HEK293 (cell line): ENCODE measurements around the gene SORL1.

Source experiments
- CTCF ChIA-PET: fragments of 350-600 bp; formaldehyde crosslinking; extraction: SDS; loops from one replicate; lab custom pipeline; 2021; ENCODE audit warnings: antibody characterized with exemption; lab: Yijun Ruan, JAX
- POLR2A ChIA-PET: fragments of 300-600 bp; formaldehyde crosslinking; extraction: SDS; loops from one replicate; lab custom pipeline; 2020; ENCODE audit warnings: antibody characterized with exemption, inconsistent platforms; lab: Yijun Ruan, JAX
- H3K27ac ChIP-seq: fragments of 200-500 bp; sonication (Bioruptor generic); 2 replicates; pipeline ENCODE4 v1.5.1; 2014; ENCODE audit warnings: low read depth, low read length, control low read depth, inconsistent platforms; ENCODE audit errors: extremely low read depth
- H3K36me3 ChIP-seq, 2 experiments: fragments of 200-500 bp in 1 of 2; sonication (Bioruptor generic) in 1 of 2; 1 replicate in 1 of 2; 2 replicates in 1 of 2; pipeline ENCODE4 v1.5.1; 2014 to 2017; ENCODE audit warnings: inconsistent platforms in 2 of 2, low read length in 2 of 2; ENCODE audit not compliant: control insufficient read depth in 2 of 2, insufficient read depth in 1 of 2
- H3K4me1 ChIP-seq: fragments of 200-500 bp; sonication (Bioruptor generic); 2 replicates; pipeline ENCODE4 v1.5.1; 2014; ENCODE audit warnings: mild to moderate bottlenecking, low read length, inconsistent platforms; ENCODE audit not compliant: control insufficient read depth, insufficient read depth
- H3K4me3 ChIP-seq: 2 replicates; pipeline ENCODE4 v1.5.1; 2011; ENCODE audit warnings: low read depth, mild to moderate bottlenecking, control low read depth, low read length, moderate library complexity
- H3K9me3 ChIP-seq: fragments of 200-500 bp; sonication (Bioruptor generic); 2 replicates; pipeline ENCODE4 v1.5.1; 2014; ENCODE audit warnings: low read depth, low read length, inconsistent platforms; ENCODE audit not compliant: control insufficient read depth, insufficient read depth
- GLIS1 ChIP-seq: fragments of 450-650 bp; formaldehyde crosslinking; IDR thresholded peaks from 2 replicates; pipeline ENCODE4 v1.5.1; 2016; ENCODE audit warnings: missing biosample characterization, missing genetic modification characterization
- SP3 ChIP-seq: fragments of 450-650 bp; formaldehyde crosslinking; IDR thresholded peaks from 2 replicates; pipeline ENCODE4 v1.5.1; 2016; ENCODE audit warnings: missing biosample characterization, missing genetic modification characterization
- SP7 ChIP-seq: fragments of 450-650 bp; formaldehyde crosslinking; IDR thresholded peaks from 2 replicates; pipeline ENCODE4 v1.5.1; 2016; ENCODE audit warnings: missing biosample characterization, missing genetic modification characterization
- ZBTB1 ChIP-seq: fragments of 450-650 bp; formaldehyde crosslinking; IDR thresholded peaks from 2 replicates; pipeline ENCODE4 v1.5.1; 2016; ENCODE audit warnings: missing biosample characterization, missing genetic modification characterization
- ZBTB20 ChIP-seq: fragments of 450-650 bp; formaldehyde crosslinking; IDR thresholded peaks from 2 replicates; pipeline ENCODE4 v1.5.1; 2016; ENCODE audit warnings: missing biosample characterization, missing genetic modification characterization
- ZFHX2 ChIP-seq: fragments of 450-650 bp; formaldehyde crosslinking; conservative IDR thresholded peaks from 2 replicates; pipeline ENCODE4 v1.5.1; 2016; ENCODE audit warnings: missing biosample characterization, missing genetic modification characterization
- ZNF146 ChIP-seq: fragments of 450-650 bp; formaldehyde crosslinking; IDR thresholded peaks from 2 replicates; pipeline ENCODE4 v1.5.1; 2016; ENCODE audit warnings: missing biosample characterization, missing genetic modification characterization
- ZNF280D ChIP-seq: fragments of 450-650 bp; formaldehyde crosslinking; IDR thresholded peaks from 2 replicates; pipeline ENCODE4 v1.5.1; 2016; ENCODE audit warnings: missing biosample characterization, missing genetic modification characterization
- ZNF391 ChIP-seq: fragments of 450-650 bp; formaldehyde crosslinking; IDR thresholded peaks from 2 replicates; pipeline ENCODE4 v1.5.1; 2016; ENCODE audit warnings: low read depth, missing biosample characterization, missing genetic modification characterization, borderline replicate concordance
- ZNF48 ChIP-seq: fragments of 450-650 bp; formaldehyde crosslinking; IDR thresholded peaks from 2 replicates; pipeline ENCODE4 v1.5.1; 2016; ENCODE audit warnings: missing biosample characterization, missing genetic modification characterization
- ZNF518A ChIP-seq: fragments of 450-650 bp; formaldehyde crosslinking; conservative IDR thresholded peaks from 2 replicates; pipeline ENCODE4 v1.5.1; 2016; ENCODE audit warnings: low read depth, missing biosample characterization, missing genetic modification characterization
- ZNF555 ChIP-seq: fragments of 450-650 bp; formaldehyde crosslinking; conservative IDR thresholded peaks from 2 replicates; pipeline ENCODE4 v1.5.1; 2017; ENCODE audit warnings: missing biosample characterization, mild to moderate bottlenecking, missing genetic modification characterization, inconsistent platforms
- ZNF660 ChIP-seq: fragments of 450-650 bp; IDR thresholded peaks from 2 replicates; pipeline ENCODE4 v1.5.1; 2018; ENCODE audit warnings: missing biosample characterization, mild to moderate bottlenecking, missing genetic modification characterization
- TF ChIP-seq, protein P1 (sequence below): sonication (generic); formaldehyde crosslinking; IDR thresholded peaks from 2 replicates; pipeline ENCODE4 v1.8.1; 2022; ENCODE audit warnings: mild to moderate bottlenecking, moderate library complexity, missing genetic modification reagents
- TF ChIP-seq, protein P2 (sequence below): fragments of 450-650 bp; IDR thresholded peaks from 2 replicates; pipeline ENCODE4 v1.5.1; 2018; ENCODE audit warnings: missing biosample characterization, missing genetic modification characterization
- TF ChIP-seq, protein P3 (sequence below): fragments of 450-650 bp; formaldehyde crosslinking; IDR thresholded peaks from 2 replicates; pipeline ENCODE4 v1.5.0; 2017; ENCODE audit warnings: missing biosample characterization, missing genetic modification characterization, borderline replicate concordance
- TF ChIP-seq, protein P4 (sequence below): fragments of 450-650 bp; formaldehyde crosslinking; IDR thresholded peaks from 2 replicates; pipeline ENCODE4 v1.5.1; 2016; ENCODE audit warnings: missing biosample characterization, missing genetic modification characterization

The SORL1 gene

GRCh38 chr11:121577106-121577848 is 125.2 kb downstream of the SORL1 start:
- H3K27ac ChIP-seq, result no peak overlapping the region
- TF ChIP-seq ZNF391 (tag by site-specific recombination) (no peak), ZNF518A (tag by site-specific recombination) (no peak), SP7 (tag by site-specific recombination) (no peak), SP3 (tag by site-specific recombination) (no peak), GLIS1 (no peak), ZFHX2 (tag by site-specific recombination) (no peak)
- TF ChIP-seq, protein P1, sequence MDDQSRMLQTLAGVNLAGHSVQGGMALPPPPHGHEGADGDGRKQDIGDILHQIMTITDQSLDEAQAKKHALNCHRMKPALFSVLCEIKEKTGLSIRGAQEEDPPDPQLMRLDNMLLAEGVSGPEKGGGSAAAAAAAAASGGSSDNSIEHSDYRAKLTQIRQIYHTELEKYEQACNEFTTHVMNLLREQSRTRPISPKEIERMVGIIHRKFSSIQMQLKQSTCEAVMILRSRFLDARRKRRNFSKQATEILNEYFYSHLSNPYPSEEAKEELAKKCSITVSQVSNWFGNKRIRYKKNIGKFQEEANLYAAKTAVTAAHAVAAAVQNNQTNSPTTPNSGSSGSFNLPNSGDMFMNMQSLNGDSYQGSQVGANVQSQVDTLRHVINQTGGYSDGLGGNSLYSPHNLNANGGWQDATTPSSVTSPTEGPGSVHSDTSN (CRISPR knock-in tag), result no peak
- TF ChIP-seq, protein P2, sequence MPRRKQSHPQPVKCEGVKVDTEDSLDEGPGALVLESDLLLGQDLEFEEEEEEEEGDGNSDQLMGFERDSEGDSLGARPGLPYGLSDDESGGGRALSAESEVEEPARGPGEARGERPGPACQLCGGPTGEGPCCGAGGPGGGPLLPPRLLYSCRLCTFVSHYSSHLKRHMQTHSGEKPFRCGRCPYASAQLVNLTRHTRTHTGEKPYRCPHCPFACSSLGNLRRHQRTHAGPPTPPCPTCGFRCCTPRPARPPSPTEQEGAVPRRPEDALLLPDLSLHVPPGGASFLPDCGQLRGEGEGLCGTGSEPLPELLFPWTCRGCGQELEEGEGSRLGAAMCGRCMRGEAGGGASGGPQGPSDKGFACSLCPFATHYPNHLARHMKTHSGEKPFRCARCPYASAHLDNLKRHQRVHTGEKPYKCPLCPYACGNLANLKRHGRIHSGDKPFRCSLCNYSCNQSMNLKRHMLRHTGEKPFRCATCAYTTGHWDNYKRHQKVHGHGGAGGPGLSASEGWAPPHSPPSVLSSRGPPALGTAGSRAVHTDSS (tag by site-specific recombination), result no peak
- H3K4me1 ChIP-seq, result no peaks in the 10 kb centered on the region
- H3K9me3 ChIP-seq, result no peaks in the 10 kb centered on the region
- H3K36me3 ChIP-seq, result no peaks in the 10 kb centered on the region
- ChIA-PET CTCF (interaction anchor here (0.8 kb wide), 1 partner anchor 13 kb away, joined by 3 read pairs; no protein-coding TSS in a partner anchor), POLR2A (no interaction called here)
- no peak overlapping the region for H3K4me3 ChIP-seq

DNA sequence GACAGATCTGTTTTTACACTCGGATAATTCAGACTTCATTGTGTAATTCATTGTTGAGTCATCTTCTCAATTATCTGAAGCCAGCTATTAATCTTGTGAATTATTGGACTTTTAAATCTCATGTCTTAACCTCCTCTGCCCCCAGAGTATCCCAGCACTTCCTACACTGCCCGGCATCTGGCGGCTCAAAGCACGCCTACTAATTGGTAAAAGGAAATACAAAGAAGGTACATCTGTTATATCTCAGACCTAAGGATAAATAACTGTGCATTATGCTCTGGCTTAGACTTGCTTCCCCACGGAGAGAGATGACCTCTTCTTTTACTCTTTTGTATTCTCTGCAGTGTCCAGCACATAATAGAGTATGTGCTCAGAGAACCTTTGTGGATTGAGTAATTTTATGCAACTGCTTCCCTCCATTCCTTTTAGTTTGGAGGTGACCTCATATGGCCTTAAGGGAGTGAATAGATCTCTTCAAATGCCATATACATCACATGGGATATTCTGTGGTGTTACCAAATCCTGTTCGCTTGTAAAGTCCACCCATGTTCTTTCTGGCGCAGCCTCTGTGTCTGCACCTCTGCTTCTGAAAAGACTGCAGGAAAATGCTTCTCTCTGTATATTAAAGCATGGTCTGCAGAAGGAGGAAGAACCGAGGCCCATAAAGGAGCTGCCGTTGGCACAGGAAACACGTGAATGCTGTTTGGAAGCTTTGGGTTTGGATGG is 126.3 kb downstream of the SORL1 start:
- Histone ChIP-seq H3K4me1 (no peaks in the 10 kb centered on the region), H3K36me3 (no peaks in the 10 kb centered on the region), H3K27ac (no peak overlapping the region), H3K4me3 (no peak overlapping the region), H3K9me3 (no peaks in the 10 kb centered on the region)
- CTCF ChIA-PET, result no interaction called here
- POLR2A ChIA-PET, result no interaction called here
- TF ChIP-seq ZBTB1 (tag by site-specific recombination) (no peak), ZNF555 (tag by site-specific recombination) (no peak), ZNF660 (tag by site-specific recombination) (no peak), ZNF48 (no peak), GLIS1 (no peak), ZNF146 (tag by site-specific recombination) (no peak), ZNF280D (no peak), ZBTB20 (tag by site-specific recombination) (no peak)
- TF ChIP-seq, protein P3, sequence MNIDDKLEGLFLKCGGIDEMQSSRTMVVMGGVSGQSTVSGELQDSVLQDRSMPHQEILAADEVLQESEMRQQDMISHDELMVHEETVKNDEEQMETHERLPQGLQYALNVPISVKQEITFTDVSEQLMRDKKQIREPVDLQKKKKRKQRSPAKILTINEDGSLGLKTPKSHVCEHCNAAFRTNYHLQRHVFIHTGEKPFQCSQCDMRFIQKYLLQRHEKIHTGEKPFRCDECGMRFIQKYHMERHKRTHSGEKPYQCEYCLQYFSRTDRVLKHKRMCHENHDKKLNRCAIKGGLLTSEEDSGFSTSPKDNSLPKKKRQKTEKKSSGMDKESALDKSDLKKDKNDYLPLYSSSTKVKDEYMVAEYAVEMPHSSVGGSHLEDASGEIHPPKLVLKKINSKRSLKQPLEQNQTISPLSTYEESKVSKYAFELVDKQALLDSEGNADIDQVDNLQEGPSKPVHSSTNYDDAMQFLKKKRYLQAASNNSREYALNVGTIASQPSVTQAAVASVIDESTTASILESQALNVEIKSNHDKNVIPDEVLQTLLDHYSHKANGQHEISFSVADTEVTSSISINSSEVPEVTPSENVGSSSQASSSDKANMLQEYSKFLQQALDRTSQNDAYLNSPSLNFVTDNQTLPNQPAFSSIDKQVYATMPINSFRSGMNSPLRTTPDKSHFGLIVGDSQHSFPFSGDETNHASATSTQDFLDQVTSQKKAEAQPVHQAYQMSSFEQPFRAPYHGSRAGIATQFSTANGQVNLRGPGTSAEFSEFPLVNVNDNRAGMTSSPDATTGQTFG, result no peak
- TF ChIP-seq, protein P4, sequence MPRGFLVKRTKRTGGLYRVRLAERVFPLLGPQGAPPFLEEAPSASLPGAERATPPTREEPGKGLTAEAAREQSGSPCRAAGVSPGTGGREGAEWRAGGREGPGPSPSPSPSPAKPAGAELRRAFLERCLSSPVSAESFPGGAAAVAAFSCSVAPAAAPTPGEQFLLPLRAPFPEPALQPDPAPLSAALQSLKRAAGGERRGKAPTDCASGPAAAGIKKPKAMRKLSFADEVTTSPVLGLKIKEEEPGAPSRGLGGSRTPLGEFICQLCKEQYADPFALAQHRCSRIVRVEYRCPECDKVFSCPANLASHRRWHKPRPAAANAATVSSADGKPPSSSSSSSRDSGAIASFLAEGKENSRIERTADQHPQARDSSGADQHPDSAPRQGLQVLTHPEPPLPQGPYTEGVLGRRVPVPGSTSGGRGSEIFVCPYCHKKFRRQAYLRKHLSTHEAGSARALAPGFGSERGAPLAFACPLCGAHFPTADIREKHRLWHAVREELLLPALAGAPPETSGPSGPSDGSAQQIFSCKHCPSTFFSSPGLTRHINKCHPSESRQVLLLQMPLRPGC, result no peak
